ENCODE data around the gene AGAP2. TPM values are rescaled to one million over a fixed set of nuclear protein-coding genes. Genes with fewer than 3 reads are reported as not detected.
A peak's percentile ranks its signal among the peaks of the same experiment; 100 is the strongest.

AGAP2 gene
- total and polyA plus RNA-seq, 2 of the 13 experiments (the other 11 are each of a cell fraction or from before 2014, with no cell fraction given) = 0.38 to 0.45 TPM

DNA sequence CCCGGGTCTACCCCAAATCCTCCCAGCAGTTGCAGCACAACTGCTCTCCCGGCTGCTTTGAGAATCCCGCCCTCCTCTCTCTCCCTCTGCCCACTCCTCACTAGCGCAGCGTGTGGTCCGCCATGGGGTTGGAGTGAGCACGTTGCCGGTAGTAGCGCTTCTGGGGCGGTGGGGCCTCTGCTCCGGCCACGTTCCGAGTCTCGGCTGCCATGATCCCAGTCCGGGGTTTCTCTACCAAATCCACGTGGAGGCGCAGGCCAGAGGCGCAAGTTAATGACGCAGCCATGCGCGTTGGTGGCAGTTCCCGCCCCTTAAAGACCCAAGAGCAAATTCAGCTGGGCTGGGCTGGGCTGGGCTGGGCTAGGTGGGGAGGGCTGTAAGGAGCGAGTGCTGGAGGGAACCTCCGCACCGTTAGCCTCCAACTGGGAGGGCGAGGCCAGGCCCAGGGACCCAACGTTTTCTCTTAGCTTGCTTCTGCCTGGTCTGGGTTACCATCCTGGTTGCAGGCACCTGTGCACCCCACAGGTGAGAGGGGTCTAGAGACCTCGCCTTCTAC, 33.4 kb upstream of the AGAP2 start, which contains the start of gene METTL1 (continued):
- TF ChIP-seq, protein P1, sequence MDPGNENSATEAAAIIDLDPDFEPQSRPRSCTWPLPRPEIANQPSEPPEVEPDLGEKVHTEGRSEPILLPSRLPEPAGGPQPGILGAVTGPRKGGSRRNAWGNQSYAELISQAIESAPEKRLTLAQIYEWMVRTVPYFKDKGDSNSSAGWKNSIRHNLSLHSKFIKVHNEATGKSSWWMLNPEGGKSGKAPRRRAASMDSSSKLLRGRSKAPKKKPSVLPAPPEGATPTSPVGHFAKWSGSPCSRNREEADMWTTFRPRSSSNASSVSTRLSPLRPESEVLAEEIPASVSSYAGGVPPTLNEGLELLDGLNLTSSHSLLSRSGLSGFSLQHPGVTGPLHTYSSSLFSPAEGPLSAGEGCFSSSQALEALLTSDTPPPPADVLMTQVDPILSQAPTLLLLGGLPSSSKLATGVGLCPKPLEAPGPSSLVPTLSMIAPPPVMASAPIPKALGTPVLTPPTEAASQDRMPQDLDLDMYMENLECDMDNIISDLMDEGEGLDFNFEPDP (CRISPR knock-in tag; conservative IDR thresholded peaks at IDR 0.05) = peak; percentile 98; the same call in 1 of the 2 replicates
- TF ChIP-seq, protein P2, sequence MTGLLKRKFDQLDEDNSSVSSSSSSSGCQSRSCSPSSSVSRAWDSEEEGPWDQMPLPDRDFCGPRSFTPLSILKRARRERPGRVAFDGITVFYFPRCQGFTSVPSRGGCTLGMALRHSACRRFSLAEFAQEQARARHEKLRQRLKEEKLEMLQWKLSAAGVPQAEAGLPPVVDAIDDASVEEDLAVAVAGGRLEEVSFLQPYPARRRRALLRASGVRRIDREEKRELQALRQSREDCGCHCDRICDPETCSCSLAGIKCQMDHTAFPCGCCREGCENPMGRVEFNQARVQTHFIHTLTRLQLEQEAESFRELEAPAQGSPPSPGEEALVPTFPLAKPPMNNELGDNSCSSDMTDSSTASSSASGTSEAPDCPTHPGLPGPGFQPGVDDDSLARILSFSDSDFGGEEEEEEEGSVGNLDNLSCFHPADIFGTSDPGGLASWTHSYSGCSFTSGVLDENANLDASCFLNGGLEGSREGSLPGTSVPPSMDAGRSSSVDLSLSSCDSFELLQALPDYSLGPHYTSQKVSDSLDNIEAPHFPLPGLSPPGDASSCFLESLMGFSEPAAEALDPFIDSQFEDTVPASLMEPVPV (CRISPR knock-in tag; IDR thresholded peaks at IDR 0.05) = peak; percentile 66; the same call in 1 of the 2 replicates
- TF ChIP-seq ZNF205 (CRISPR knock-in tag; IDR thresholded peaks at IDR 0.05) (0 out of 2 replicates have a peak, but pooled peaks have one; percentile 66), ZFY (CRISPR knock-in tag; IDR thresholded peaks at IDR 0.05) (peak; percentile 97), ZNF616 (CRISPR knock-in tag; IDR thresholded peaks at IDR 0.05; ENCODE audit: low read depth) (peak; percentile 86; the same call in 1 of the 2 replicates), ZSCAN29 (CRISPR knock-in tag; conservative IDR thresholded peaks at IDR 0.05) (peak; percentile 76), ZNF441 (CRISPR knock-in tag; IDR thresholded peaks at IDR 0.05; ENCODE audit: borderline replicate concordance) (peak; percentile 77), ZFAT (CRISPR knock-in tag; conservative IDR thresholded peaks at IDR 0.05) (no peak), CBX1 (IDR thresholded peaks at IDR 0.05; ENCODE audit: low read depth) (peak; percentile 16), REPIN1 (CRISPR knock-in tag; IDR thresholded peaks at IDR 0.05; ENCODE audit: borderline replicate concordance, low read depth) (peak; percentile 98), ZNF766 (CRISPR knock-in tag; IDR thresholded peaks at IDR 0.05; ENCODE audit: borderline replicate concordance) (peak; percentile 64; the same call in 1 of the 2 replicates), BRD4 (CRISPR knock-in tag; IDR thresholded peaks at IDR 0.05) (no peak), SP1 (IDR thresholded peaks at IDR 0.05) (no peak), SP1 (CRISPR knock-in tag; IDR thresholded peaks at IDR 0.05) (peak; percentile 94)
- TF ChIP-seq, protein P3, sequence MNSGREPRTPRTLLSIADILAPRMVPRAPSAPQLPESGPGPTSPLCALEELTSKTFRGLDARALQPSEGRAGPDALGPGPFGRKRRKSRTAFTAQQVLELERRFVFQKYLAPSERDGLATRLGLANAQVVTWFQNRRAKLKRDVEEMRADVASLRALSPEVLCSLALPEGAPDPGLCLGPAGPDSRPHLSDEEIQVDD (CRISPR knock-in tag; IDR thresholded peaks at IDR 0.05; ENCODE audit: borderline replicate concordance) = 0 out of 2 replicates have a peak, but pooled peaks have one; percentile 31
- TF ChIP-seq, protein P4, sequence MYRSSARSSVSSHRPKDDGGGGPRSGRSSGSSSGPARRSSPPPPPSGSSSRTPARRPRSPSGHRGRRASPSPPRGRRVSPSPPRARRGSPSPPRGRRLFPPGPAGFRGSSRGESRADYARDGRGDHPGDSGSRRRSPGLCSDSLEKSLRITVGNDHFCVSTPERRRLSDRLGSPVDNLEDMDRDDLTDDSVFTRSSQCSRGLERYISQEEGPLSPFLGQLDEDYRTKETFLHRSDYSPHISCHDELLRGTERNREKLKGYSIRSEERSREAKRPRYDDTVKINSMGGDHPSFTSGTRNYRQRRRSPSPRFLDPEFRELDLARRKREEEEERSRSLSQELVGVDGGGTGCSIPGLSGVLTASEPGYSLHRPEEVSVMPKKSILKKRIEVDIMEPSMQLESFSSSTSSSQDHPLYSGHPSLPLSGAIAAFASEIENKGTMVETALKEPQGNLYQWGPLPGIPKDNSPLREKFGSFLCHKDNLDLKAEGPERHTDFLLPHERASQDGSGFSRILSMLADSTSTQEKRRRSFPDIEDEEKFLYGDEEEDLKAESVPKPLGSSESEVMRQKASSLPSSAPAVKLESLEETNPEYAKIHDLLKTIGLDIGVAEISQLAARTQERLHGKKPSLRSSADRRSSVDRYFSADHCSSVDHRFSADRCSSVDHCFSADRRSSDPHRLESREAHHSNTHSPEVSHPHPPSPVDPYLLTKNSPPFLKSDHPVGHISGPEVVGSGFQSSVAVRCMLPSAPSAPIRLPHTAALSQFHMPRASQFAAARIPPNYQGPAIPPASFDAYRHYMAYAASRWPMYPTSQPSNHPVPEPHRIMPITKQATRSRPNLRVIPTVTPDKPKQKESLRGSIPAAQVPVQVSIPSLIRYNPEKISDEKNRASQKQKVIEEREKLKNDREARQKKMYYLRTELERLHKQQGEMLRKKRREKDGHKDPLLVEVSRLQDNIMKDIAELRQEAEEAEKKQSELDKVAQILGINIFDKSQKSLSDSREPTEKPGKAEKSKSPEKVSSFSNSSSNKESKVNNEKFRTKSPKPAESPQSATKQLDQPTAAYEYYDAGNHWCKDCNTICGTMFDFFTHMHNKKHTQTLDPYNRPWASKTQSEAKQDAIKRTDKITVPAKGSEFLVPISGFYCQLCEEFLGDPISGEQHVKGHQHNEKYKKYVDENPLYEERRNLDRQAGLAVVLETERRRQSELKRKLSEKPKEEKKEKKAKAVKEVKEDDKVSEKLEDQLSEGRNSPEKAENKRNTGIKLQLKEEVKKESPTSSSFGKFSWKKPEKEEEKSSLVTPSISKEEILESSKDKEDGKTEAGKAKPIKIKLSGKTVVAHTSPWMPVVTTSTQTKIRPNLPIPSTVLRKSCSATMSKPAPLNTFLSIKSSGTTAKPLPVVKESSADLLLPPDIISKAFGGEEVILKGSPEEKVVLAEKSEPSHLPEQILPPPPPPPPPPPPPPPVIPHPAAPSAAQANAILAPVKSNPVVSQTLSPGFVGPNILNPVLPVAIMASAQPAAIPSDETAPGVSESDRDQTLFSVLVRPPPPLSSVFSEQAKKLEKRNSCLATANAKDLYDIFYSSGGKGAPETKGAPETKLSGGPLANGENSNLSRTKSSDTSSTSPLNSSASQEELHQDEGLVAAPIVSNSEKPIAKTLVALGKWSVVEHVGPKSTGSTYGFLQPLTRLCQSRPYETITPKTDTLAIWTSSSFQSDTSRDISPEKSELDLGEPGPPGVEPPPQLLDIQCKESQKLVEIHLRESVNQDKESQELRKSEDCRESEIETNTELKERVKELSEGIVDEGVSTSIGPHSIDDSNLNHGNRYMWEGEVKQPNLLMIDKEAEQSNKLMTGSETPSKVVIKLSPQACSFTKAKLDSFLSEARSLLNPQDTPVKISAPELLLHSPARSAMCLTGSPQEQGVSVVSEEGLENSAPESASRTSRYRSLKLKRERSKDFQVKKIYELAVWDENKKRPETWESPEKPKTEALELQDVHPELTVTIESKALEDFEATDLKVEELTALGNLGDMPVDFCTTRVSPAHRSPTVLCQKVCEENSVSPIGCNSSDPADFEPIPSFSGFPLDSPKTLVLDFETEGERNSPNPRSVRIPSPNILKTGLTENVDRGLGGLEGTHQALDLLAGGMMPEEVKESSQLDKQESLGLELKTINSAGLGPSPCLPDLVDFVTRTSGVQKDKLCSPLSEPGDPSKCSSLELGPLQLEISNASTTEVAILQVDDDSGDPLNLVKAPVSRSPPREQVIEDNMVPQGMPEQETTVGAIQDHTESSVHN (CRISPR knock-in tag; IDR thresholded peaks at IDR 0.05) = peak; percentile 64; the same call in 1 of the 2 replicates
